ENCODE data around the gene GNAT1. TPM values are rescaled to one million over a fixed set of nuclear protein-coding genes. Genes with fewer than 3 reads are reported as not detected.

The GNAT1 gene
- total RNA-seq, 1 experiment from 2014 or later, result not detected

- H3K36me3 ChIP-seq (replicated peaks; ENCODE audit: control insufficient read depth, insufficient read depth, low read length), result peaks cover 4% of the 10 kb centered on the region
- no peak overlapping the region for H3K4me3 ChIP-seq (ENCODE audit: insufficient read depth, low read depth, low read length)
- DNase-seq, result no peak
- H3K27me3 ChIP-seq (ENCODE audit: control insufficient read depth, insufficient read depth, low read length), result no peaks in the 10 kb centered on the region
These were observed 24.2 kb upstream of the GNAT1 start for GRCh38 chr3:50167069-50167840.

- DNase-seq, result no peak
- H3K27me3 ChIP-seq (ENCODE audit: control insufficient read depth, insufficient read depth, low read length), result no peaks in the 10 kb centered on the region
These were observed 23.6 kb upstream of the GNAT1 start for GRCh38 chr3:50167841-50168209.

GRCh38 chr3:50168388-50168787 lies 23.0 kb upstream of the GNAT1 start:
- no peaks in the 10 kb centered on the region for H3K27me3 ChIP-seq (ENCODE audit: control insufficient read depth, insufficient read depth, low read length)
- no peak overlapping the region for H3K4me3 ChIP-seq (ENCODE audit: insufficient read depth, low read depth, low read length)
- H3K36me3 ChIP-seq (replicated peaks; ENCODE audit: control insufficient read depth, insufficient read depth, low read length), result peaks cover 2% of the 10 kb centered on the region
- DNase-seq, result no peak

More at GRCh38 chr3:50167841-50168209, 23.6 kb upstream of the GNAT1 start:
- Histone ChIP-seq H3K36me3 (replicated peaks; ENCODE audit: control insufficient read depth, insufficient read depth, low read length) (peaks cover 3% of the 10 kb centered on the region), H3K4me3 (ENCODE audit: insufficient read depth, low read depth, low read length) (no peak overlapping the region)

DNA sequence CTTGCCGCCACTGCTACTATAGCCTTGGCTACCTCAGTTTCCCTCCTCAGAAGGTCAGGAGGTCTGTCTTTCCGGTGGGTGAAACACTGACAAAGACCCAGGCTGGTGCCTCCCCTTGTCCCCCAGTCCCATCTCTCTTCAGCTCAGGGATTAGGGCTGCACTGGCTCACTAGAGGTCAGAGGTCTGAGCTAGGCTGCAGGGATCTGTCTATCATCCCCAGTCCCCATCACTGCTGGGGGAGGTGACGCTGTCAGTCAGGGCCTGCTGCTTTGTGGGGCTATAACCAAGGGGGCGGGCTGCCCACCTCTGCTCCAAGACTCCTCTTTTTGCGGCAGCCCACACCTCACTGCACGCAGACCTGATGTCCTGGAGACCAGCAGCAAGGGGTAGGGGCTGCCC lies 22.6 kb upstream of the GNAT1 start:
- no peak overlapping the region for H3K4me3 ChIP-seq (ENCODE audit: insufficient read depth, low read depth, low read length)
- peaks cover 2% of the 10 kb centered on the region for H3K36me3 ChIP-seq (replicated peaks; ENCODE audit: control insufficient read depth, insufficient read depth, low read length)
- no peaks in the 10 kb centered on the region for H3K27me3 ChIP-seq (ENCODE audit: control insufficient read depth, insufficient read depth, low read length)
- DNase-seq, result no peak

DNA sequence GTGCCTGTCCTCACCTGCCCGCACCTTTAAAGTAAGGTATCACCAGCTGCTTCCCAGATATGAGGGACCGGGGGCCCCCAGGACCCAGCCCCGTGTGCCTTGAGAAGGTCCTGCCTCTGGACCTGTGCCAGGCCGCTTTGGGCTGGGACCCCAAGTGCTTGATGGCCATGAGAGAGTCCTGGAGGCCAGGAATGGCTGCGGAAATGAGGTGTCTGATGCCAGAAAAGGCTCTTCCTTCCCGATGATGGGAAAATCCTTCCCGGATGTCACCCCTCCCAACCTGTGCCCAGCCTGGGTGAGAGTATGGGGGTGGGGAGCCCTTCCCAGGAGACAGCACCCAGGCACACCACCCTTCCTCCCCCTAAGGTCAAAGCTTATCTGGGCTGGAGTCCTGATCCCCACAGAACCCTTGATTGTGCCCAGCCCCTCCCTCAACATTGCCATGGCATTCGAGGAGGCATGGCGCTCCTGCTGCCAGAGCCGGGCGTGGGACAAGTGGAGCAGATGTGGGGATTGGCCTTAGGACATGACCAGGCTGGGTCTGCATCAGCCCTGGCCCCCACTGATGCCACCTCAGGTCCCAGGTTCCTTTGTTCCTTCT lies 22.1 kb upstream of the GNAT1 start:
- no peak overlapping the region for H3K4me3 ChIP-seq (ENCODE audit: insufficient read depth, low read depth, low read length)
- no peak for DNase-seq
- no peaks in the 10 kb centered on the region for H3K27me3 ChIP-seq (ENCODE audit: control insufficient read depth, insufficient read depth, low read length)
- peaks cover 4% of the 10 kb centered on the region for H3K36me3 ChIP-seq (replicated peaks; ENCODE audit: control insufficient read depth, insufficient read depth, low read length)

DNA sequence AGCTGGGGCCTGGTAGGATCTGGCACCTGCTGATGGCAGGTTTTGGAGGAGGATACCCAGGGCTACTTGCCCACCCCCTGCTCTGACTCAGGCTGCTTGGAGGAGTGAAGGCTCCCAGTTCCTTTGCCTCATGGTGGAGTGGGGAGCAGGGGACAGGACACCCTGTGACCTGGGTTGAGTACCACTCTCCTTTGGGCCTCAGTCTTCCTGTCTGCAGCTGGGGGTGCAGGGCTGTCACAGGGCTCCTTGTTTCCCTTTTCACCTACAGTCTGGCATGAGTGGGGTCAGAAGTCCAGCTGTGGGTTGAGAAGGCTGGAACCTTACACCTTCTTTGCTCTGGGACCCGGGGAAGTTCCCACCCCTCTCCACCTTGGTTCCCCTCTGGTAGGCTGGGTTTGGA lies 21.6 kb upstream of the GNAT1 start:
- H3K36me3 ChIP-seq (replicated peaks; ENCODE audit: control insufficient read depth, insufficient read depth, low read length), result peaks cover 5% of the 10 kb centered on the region
- no peak overlapping the region for H3K4me3 ChIP-seq (ENCODE audit: insufficient read depth, low read depth, low read length)
- no peak for DNase-seq
- H3K27me3 ChIP-seq (ENCODE audit: control insufficient read depth, insufficient read depth, low read length), result no peaks in the 10 kb centered on the region

DNA sequence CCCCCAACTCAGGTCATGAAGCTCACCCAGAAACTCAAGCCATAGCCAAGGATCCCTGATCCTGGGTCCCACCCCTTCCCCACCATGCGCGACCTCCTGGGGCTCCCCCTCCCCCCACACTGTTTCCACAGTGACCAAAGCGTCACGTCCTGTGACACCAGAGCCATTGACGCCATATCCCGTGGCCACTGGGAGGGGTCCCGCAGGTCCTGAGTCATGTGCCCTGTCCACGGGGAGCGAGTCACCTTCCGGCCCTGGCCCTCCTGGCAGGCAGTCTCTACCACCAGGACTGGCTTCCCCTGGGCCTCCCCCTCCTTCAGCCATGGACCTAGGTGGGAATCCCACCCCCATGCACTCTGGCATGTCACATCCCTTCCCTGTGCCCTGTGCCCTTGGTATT lies 20.7 kb upstream of the GNAT1 start:
- H3K36me3 ChIP-seq (replicated peaks; ENCODE audit: control insufficient read depth, insufficient read depth, low read length), result peaks cover 11% of the 10 kb centered on the region
- DNase-seq, result no peak
- H3K4me3 ChIP-seq (ENCODE audit: insufficient read depth, low read depth, low read length), result no peak overlapping the region
- H3K27me3 ChIP-seq (ENCODE audit: control insufficient read depth, insufficient read depth, low read length), result no peaks in the 10 kb centered on the region

- peak; percentile 73 for DNase-seq
- Histone ChIP-seq H3K4me3 (ENCODE audit: insufficient read depth, low read depth, low read length) (no peak overlapping the region), H3K27me3 (ENCODE audit: control insufficient read depth, insufficient read depth, low read length) (no peaks in the 10 kb centered on the region), H3K36me3 (replicated peaks; ENCODE audit: control insufficient read depth, insufficient read depth, low read length) (peaks cover 19% of the 10 kb centered on the region)
These were observed 19.7 kb upstream of the GNAT1 start for GRCh38 chr3:50171540-50172301.

GRCh38 chr3:50172626-50173220 lies 18.7 kb upstream of the GNAT1 start:
- Histone ChIP-seq H3K36me3 (replicated peaks; ENCODE audit: control insufficient read depth, insufficient read depth, low read length) (peaks cover 23% of the 10 kb centered on the region), H3K4me3 (ENCODE audit: insufficient read depth, low read depth, low read length) (no peak overlapping the region)
- DNase-seq, result no peak

GRCh38 chr3:50173685-50174516 lies 17.5 kb upstream of the GNAT1 start:
- Histone ChIP-seq H3K4me3 (ENCODE audit: insufficient read depth, low read depth, low read length) (no peak overlapping the region), H3K27me3 (ENCODE audit: control insufficient read depth, insufficient read depth, low read length) (no peaks in the 10 kb centered on the region), H3K36me3 (replicated peaks; ENCODE audit: control insufficient read depth, insufficient read depth, low read length) (peaks cover 23% of the 10 kb centered on the region)
- DNase-seq, result peak; percentile 91

More at GRCh38 chr3:50172626-50173220, 18.7 kb upstream of the GNAT1 start:
- no peaks in the 10 kb centered on the region for H3K27me3 ChIP-seq (ENCODE audit: control insufficient read depth, insufficient read depth, low read length)

GRCh38 chr3:50174517-50174895 lies 16.9 kb upstream of the GNAT1 start:
- H3K4me3 ChIP-seq (ENCODE audit: insufficient read depth, low read depth, low read length), result no peak overlapping the region
- peaks cover 23% of the 10 kb centered on the region for H3K36me3 ChIP-seq (replicated peaks; ENCODE audit: control insufficient read depth, insufficient read depth, low read length)
- DNase-seq, result no peak
- H3K27me3 ChIP-seq (ENCODE audit: control insufficient read depth, insufficient read depth, low read length), result no peaks in the 10 kb centered on the region

- Histone ChIP-seq H3K36me3 (replicated peaks; ENCODE audit: control insufficient read depth, insufficient read depth, low read length) (peaks cover 23% of the 10 kb centered on the region), H3K4me3 (ENCODE audit: insufficient read depth, low read depth, low read length) (no peak overlapping the region)
- DNase-seq, result no peak
These were observed 16.4 kb upstream of the GNAT1 start for GRCh38 chr3:50174947-50175524.

GRCh38 chr3:50177346-50177745 lies 14.1 kb upstream of the GNAT1 start:
- Histone ChIP-seq H3K27me3 (ENCODE audit: control insufficient read depth, insufficient read depth, low read length) (no peaks in the 10 kb centered on the region), H3K36me3 (replicated peaks; ENCODE audit: control insufficient read depth, insufficient read depth, low read length) (peaks cover 27% of the 10 kb centered on the region), H3K4me3 (ENCODE audit: insufficient read depth, low read depth, low read length) (no peak overlapping the region)
- DNase-seq, result no peak

More at GRCh38 chr3:50174947-50175524, 16.4 kb upstream of the GNAT1 start:
- H3K27me3 ChIP-seq (ENCODE audit: control insufficient read depth, insufficient read depth, low read length), result no peaks in the 10 kb centered on the region

- peaks cover 29% of the 10 kb centered on the region for H3K36me3 ChIP-seq (replicated peaks; ENCODE audit: control insufficient read depth, insufficient read depth, low read length)
- no peaks in the 10 kb centered on the region for H3K27me3 ChIP-seq (ENCODE audit: control insufficient read depth, insufficient read depth, low read length)
- no peak for DNase-seq
- no peak overlapping the region for H3K4me3 ChIP-seq (ENCODE audit: insufficient read depth, low read depth, low read length)
These were observed 11.7 kb upstream of the GNAT1 start for GRCh38 chr3:50179710-50180109.

Data from H7 (cell line).